Measurements from ENCODE around the gene OR4D10.

- TF ChIP-seq CTCF (IDR thresholded peaks at IDR 0.05) = no peak
- no peak for TF ChIP-seq EP300 (IDR thresholded peaks at IDR 0.05)
- no peak for TF ChIP-seq POLR2A (IDR thresholded peaks at IDR 0.05)
- no peak for TF ChIP-seq POLR2AphosphoS5 (IDR thresholded peaks at IDR 0.05)
These were observed 7.2 kb downstream of the OR4D10 start for GRCh38 chr11:59480359-59480758.

All from stomach (tissue), 4 donors.